Cardiac fibroblast (primary cell): ENCODE data around the gene C20orf202.

Source experiments
- DNase-seq, 2 donors: peaks; one replicate each; pipeline versions ENCODE4 v3.0.0 to v3.0.0-alpha.2; 2010; ENCODE audit warnings: low read depth in 2 of 2
- H3K4me3 ChIP-seq, 2 donors: replicated peaks in 1 of 2; 1 replicate in 1 of 2; 2 replicates in 1 of 2; pipeline ENCODE4 v1.5.1; 2011; ENCODE audit warnings: low read depth in 2 of 2, low read length in 2 of 2, mild to moderate bottlenecking in 2 of 2, moderate library complexity in 1 of 2
- TF ChIP-seq, protein P1 (sequence below): IDR thresholded peaks from one replicate; pipeline ENCODE4 v1.5.1; 2011; ENCODE audit warnings: low read depth, mild to moderate bottlenecking, low read length, inconsistent platforms

C20orf202 gene

DNA sequence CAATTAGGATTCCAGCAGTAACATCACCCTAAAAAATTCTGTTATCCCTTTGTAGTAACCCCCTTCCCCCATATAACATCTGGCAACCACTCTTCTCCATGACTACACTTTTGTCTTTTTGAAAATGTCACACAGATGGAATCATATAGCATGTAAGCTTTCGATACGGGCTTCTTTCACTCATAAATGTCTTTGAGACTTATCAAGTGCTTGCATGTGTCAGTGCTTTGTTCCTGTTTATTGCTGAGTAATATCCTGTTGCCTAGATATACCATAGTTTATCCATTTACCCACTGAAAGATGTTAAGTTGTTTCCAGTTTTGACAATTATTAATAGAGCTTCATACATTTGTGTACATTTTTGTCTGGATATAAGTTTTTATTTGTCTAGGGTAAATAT is 52.4 kb downstream of the C20orf202 start:
- TF ChIP-seq, protein P1, sequence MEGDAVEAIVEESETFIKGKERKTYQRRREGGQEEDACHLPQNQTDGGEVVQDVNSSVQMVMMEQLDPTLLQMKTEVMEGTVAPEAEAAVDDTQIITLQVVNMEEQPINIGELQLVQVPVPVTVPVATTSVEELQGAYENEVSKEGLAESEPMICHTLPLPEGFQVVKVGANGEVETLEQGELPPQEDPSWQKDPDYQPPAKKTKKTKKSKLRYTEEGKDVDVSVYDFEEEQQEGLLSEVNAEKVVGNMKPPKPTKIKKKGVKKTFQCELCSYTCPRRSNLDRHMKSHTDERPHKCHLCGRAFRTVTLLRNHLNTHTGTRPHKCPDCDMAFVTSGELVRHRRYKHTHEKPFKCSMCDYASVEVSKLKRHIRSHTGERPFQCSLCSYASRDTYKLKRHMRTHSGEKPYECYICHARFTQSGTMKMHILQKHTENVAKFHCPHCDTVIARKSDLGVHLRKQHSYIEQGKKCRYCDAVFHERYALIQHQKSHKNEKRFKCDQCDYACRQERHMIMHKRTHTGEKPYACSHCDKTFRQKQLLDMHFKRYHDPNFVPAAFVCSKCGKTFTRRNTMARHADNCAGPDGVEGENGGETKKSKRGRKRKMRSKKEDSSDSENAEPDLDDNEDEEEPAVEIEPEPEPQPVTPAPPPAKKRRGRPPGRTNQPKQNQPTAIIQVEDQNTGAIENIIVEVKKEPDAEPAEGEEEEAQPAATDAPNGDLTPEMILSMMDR = no peak
- DNase-seq = no peak
- no peak overlapping the region for H3K4me3 ChIP-seq
